Breast epithelium (tissue), 4 donors: Measurements from ENCODE around the gene QRFP. TPM values are rescaled to one million over a fixed set of nuclear protein-coding genes. Genes with fewer than 3 reads are reported as not detected.
"Not testable (repeated sequence)": the region's sequence is repeated elsewhere in the genome, so short reads cannot be mapped to it uniquely, and the experiment has no call there.

Experiments used
- DNase-seq, 2 donors: peaks; one replicate each; pipeline ENCODE4 v3.0.0-alpha.2; 2019; ENCODE audit warnings: low spot score in 2 of 2
- H3K27ac ChIP-seq, 2 donors: fragments of 200-600 bp; sonication (generic) in 1 of 2; one replicate each; pipeline ENCODE4 v1.5.1; 2016 to 2019; ENCODE audit warnings: mild to moderate bottlenecking in 1 of 2
- H3K27me3 ChIP-seq, 2 donors: fragments of 200-600 bp; sonication (generic) in 1 of 2; one replicate each; pipeline versions ENCODE4 v1.5.1 to v1.6.0; 2017 to 2019; ENCODE audit warnings: control low read depth in 1 of 2, mild to moderate bottlenecking in 1 of 2
- H3K36me3 ChIP-seq: fragments of 200-600 bp; one replicate; pipeline ENCODE4 v1.5.1; 2019
- H3K4me1 ChIP-seq, 2 donors: fragments of 200-600 bp; sonication (generic); one replicate each; pipeline ENCODE4 v1.5.1; 2016 to 2019; ENCODE audit warnings: control low read depth in 1 of 2
- H3K4me3 ChIP-seq, 3 donors: fragments of 200-600 bp; sonication (generic); 1 replicate in 2 of 3; 2 replicates in 1 of 3; pipeline ENCODE4 v1.5.1; 2016 to 2019; ENCODE audit warnings: mild to moderate bottlenecking in 3 of 3, moderate library complexity in 2 of 3
- H3K9me3 ChIP-seq, 2 donors: fragments of 200-600 bp; sonication (generic) in 1 of 2; one replicate each; pipeline ENCODE4 v1.5.1; 2016 to 2019; ENCODE audit warnings: control low read depth in 1 of 2
- CTCF ChIP-seq, 3 donors: fragments of 450-650 bp; IDR thresholded peaks; one replicate each; pipeline ENCODE4 v1.5.1; 2016 to 2017; ENCODE audit warnings: antibody characterized with exemption in 3 of 3, mild to moderate bottlenecking in 3 of 3, moderate library complexity in 3 of 3
- POLR2A ChIP-seq: fragments of 450-650 bp; IDR thresholded peaks from one replicate; pipeline ENCODE4 v1.6.1; 2016; ENCODE audit warnings: antibody characterized with exemption, mild to moderate bottlenecking, moderate library complexity
- POLR2AphosphoS5 ChIP-seq, 3 donors: sonication (generic); formaldehyde crosslinking; IDR thresholded peaks; one replicate each; pipeline ENCODE4 v1.6.1; 2017; ENCODE audit warnings: antibody characterized with exemption in 3 of 3
- intact Hi-C: fragments of 100-400 bp; cut with DNase I; formaldehyde crosslinking; loops from one replicate; pipeline ENCODE4 v1.15.1; 2023; ENCODE audit warnings: low total_unique reads
- total RNA-seq, 3 donors: library from RNA; depleted of rRNA; stranded (reverse); fragments of >200 nt; gene quantifications; one replicate each; pipeline ENCODE4 v1.1.0, GENCODE V29; 2016

QRFP gene
- total RNA-seq, 3 donors from 2014 or later = not detected

- TF ChIP-seq POLR2AphosphoS5 (IDR thresholded peaks at IDR 0.05) (no peak), POLR2A (no peak), CTCF (IDR thresholded peaks at IDR 0.05) (no peak)
- Histone ChIP-seq H3K4me1 (no peaks in the 10 kb centered on the region), H3K9me3 (no peaks in the 10 kb centered on the region), H3K27ac (no peak overlapping the region), H3K4me3 (no peak overlapping the region), H3K36me3 (no peaks in the 10 kb centered on the region), H3K27me3 (peaks cover 0 to 7% of the 10 kb centered on the region in 2 donors)
- no peak for DNase-seq
- intact Hi-C loops = no loop called here
These were observed 14.8 kb upstream of the QRFP start for GRCh38 chr9:130911254-130912049.

- H3K4me1 ChIP-seq, H3K27me3 ChIP-seq, H3K9me3 ChIP-seq, DNase-seq, H3K36me3 ChIP-seq, intact Hi-C loops, H3K4me3 ChIP-seq, H3K27ac ChIP-seq: not testable (repeated sequence)
These were observed 14.1 kb upstream of the QRFP start for GRCh38 chr9:130910670-130911069.

- H3K9me3 ChIP-seq, H3K27ac ChIP-seq, H3K4me3 ChIP-seq, H3K4me1 ChIP-seq, H3K27me3 ChIP-seq, DNase-seq, intact Hi-C loops, H3K36me3 ChIP-seq: not testable (repeated sequence)
These were observed 13.4 kb upstream of the QRFP start for GRCh38 chr9:130910041-130910440.

GRCh38 chr9:130908878-130909355, 12.3 kb upstream of the QRFP start:
- Histone ChIP-seq H3K9me3 (no peaks in the 10 kb centered on the region), H3K4me3 (no peak overlapping the region), H3K27ac (no peak overlapping the region), H3K36me3 (no peaks in the 10 kb centered on the region), H3K4me1 (no peaks in the 10 kb centered on the region), H3K27me3 (peaks cover 0 to 4% of the 10 kb centered on the region in 2 donors)
- no peak for DNase-seq
- intact Hi-C loops = no loop called here
- TF ChIP-seq POLR2A (no peak), POLR2AphosphoS5 (IDR thresholded peaks at IDR 0.05) (no peak), CTCF (IDR thresholded peaks at IDR 0.05) (no peak)

GRCh38 chr9:130908146-130908877, 11.7 kb upstream of the QRFP start:
- H3K4me3 ChIP-seq = no peak overlapping the region
- no peaks in the 10 kb centered on the region for H3K4me1 ChIP-seq
- intact Hi-C loops = no loop called here
- H3K27me3 ChIP-seq = peaks cover 0 to 4% of the 10 kb centered on the region in 2 donors
- no peak for DNase-seq
- no peak for TF ChIP-seq POLR2AphosphoS5 (IDR thresholded peaks at IDR 0.05)
- no peak for TF ChIP-seq CTCF (IDR thresholded peaks at IDR 0.05)
- TF ChIP-seq POLR2A = no peak
- no peak overlapping the region for H3K27ac ChIP-seq
- no peaks in the 10 kb centered on the region for H3K9me3 ChIP-seq
- H3K36me3 ChIP-seq = no peaks in the 10 kb centered on the region

GRCh38 chr9:130906735-130907416, 10.3 kb upstream of the QRFP start:
- H3K4me1 ChIP-seq = no peaks in the 10 kb centered on the region
- no peaks in the 10 kb centered on the region for H3K36me3 ChIP-seq
- no peak overlapping the region for H3K4me3 ChIP-seq
- TF ChIP-seq CTCF (IDR thresholded peaks at IDR 0.05) = no peak
- intact Hi-C loops = no loop called here
- no peak overlapping the region for H3K27ac ChIP-seq
- H3K27me3 ChIP-seq = peaks cover 3 to 15% of the 10 kb centered on the region in 2 donors
- no peak for DNase-seq
- no peaks in the 10 kb centered on the region for H3K9me3 ChIP-seq
